Panc1 (cell line): Measurements from ENCODE around the gene CPLX1.

Experiments used
- CTCF ChIP-seq: fragments of 450-650 bp; IDR thresholded peaks from 2 replicates; pipeline ENCODE4 v1.5.1; 2017; ENCODE audit warnings: mild to moderate bottlenecking
- POLR2AphosphoS5 ChIP-seq: IDR thresholded peaks from 2 replicates; pipeline ENCODE4 v1.6.1; 2012; ENCODE audit warnings: mild to moderate bottlenecking, low read depth, low read length, moderate library complexity
- REST ChIP-seq, 2 experiments: IDR thresholded peaks; 2 replicates each; pipeline ENCODE4 v1.6.1; 2011 to 2012; ENCODE audit warnings: low read depth in 2 of 2, control low read depth in 1 of 2, low read length in 1 of 2, mild to moderate bottlenecking in 1 of 2, moderate library complexity in 1 of 2; ENCODE audit not compliant: insufficient read depth in 1 of 2
- TCF7L2 ChIP-seq: IDR thresholded peaks from 2 replicates; pipeline ENCODE4 v1.6.1; 2011; ENCODE audit warnings: mild to moderate bottlenecking, low read depth, low read length, inconsistent platforms

- TF ChIP-seq CTCF (no peak), POLR2AphosphoS5 (no peak), REST (IDR thresholded peaks at IDR 0.05; ENCODE audit: insufficient read depth in 1 of 2, low read depth in 2 of 2, low read length in 1 of 2) (no peak), TCF7L2 (no peak)
Observed at GRCh38 chr4:780716-781492, 45.0 kb downstream of the CPLX1 start.
